ENCODE results near the gene CAMK1D.

The CAMK1D gene

GRCh38 chr10:12534824-12535223 is 185.5 kb downstream of the CAMK1D start:
- peaks cover 14% of the 10 kb centered on the region for H3K4me1 ChIP-seq (ENCODE audit: control insufficient read depth, insufficient read depth, low read length)
- H3K4me3 ChIP-seq (ENCODE audit: low read depth, low read length): no peak overlapping the region
- H3K36me3 ChIP-seq (ENCODE audit: control insufficient read depth in 2 of 2, insufficient read depth in 1 of 2, low read length in 2 of 2): no peaks in the 10 kb centered on the region
- peak overlapping the region; percentile 45; the same call in 1 of the 2 replicates for H3K27ac ChIP-seq (ENCODE audit: extremely low read depth, low read depth, low read length)
- ChIA-PET POLR2A (no interaction called here), CTCF (interaction anchor here (0.6 kb wide), 1 partner anchor 433 kb away, joined by 4 read pairs; no protein-coding TSS in a partner anchor)
- no peaks in the 10 kb centered on the region; the same call in 1 of the 2 replicates for H3K9me3 ChIP-seq (ENCODE audit: control insufficient read depth, insufficient read depth, low read depth, low read length)
- peak; percentile 69 for TF ChIP-seq FEZF1 (tag by site-specific recombination; IDR thresholded peaks at IDR 0.05)
- peak; percentile 58; the same call in 1 of the 2 replicates for TF ChIP-seq ATF2 (tag by site-specific recombination; IDR thresholded peaks at IDR 0.05; ENCODE audit: low read depth)
- 0 out of 2 replicates have a peak, but pooled peaks have one; percentile 20 for TF ChIP-seq TRIM28 (IDR thresholded peaks at IDR 0.05; ENCODE audit: borderline replicate concordance, low read length)
- TF ChIP-seq ZNF629 (tag by site-specific recombination; IDR thresholded peaks at IDR 0.05): peak; percentile 69
- TF ChIP-seq ZNF623 (tag by site-specific recombination; IDR thresholded peaks at IDR 0.05): no peak

- TF ChIP-seq GLIS1 (tag by site-specific recombination; IDR thresholded peaks at IDR 0.05) (peak; percentile 64), ZIC2 (tag by site-specific recombination; IDR thresholded peaks at IDR 0.05) (peak; percentile 92), ZNF157 (tag by site-specific recombination; IDR thresholded peaks at IDR 0.05) (no peak), GLI2 (tag by site-specific recombination; IDR thresholded peaks at IDR 0.05; ENCODE audit: borderline replicate concordance, low read depth) (no peak)
- CTCF ChIA-PET: interaction anchor here (0.6 kb wide), 2 partner anchors 22 to 570 kb away, joined by 3 read pairs; no protein-coding TSS in a partner anchor
- POLR2A ChIA-PET: no interaction called here
Observed at GRCh38 chr10:12535656-12536055, 186.3 kb downstream of the CAMK1D start.

GRCh38 chr10:12538491-12538995 is 189.2 kb downstream of the CAMK1D start:
- ChIA-PET CTCF (interaction anchor here (0.6 kb wide), 1 partner anchor 135 kb away, joined by 3 read pairs; no protein-coding TSS in a partner anchor), POLR2A (no interaction called here)
- TF ChIP-seq ZNF830 (tag by site-specific recombination; IDR thresholded peaks at IDR 0.05; ENCODE audit: low read depth) (no peak), ZNF112 (tag by site-specific recombination; IDR thresholded peaks at IDR 0.05) (no peak), ZNF76 (tag by site-specific recombination; IDR thresholded peaks at IDR 0.05; ENCODE audit: borderline replicate concordance, low read depth) (no peak), ZNF747 (tag by site-specific recombination; IDR thresholded peaks at IDR 0.05) (no peak), PBX3 (CRISPR knock-in tag; IDR thresholded peaks at IDR 0.05) (no peak), ZNF626 (tag by site-specific recombination; IDR thresholded peaks at IDR 0.05) (no peak), ZNF629 (tag by site-specific recombination; IDR thresholded peaks at IDR 0.05) (no peak), ZNF510 (tag by site-specific recombination; IDR thresholded peaks at IDR 0.05; ENCODE audit: insufficient replicate concordance) (no peak), ZNF423 (tag by site-specific recombination; IDR thresholded peaks at IDR 0.05) (no peak), BCL11A (tag by site-specific recombination; IDR thresholded peaks at IDR 0.05; ENCODE audit: low read depth) (no peak), KLF16 (tag by site-specific recombination; IDR thresholded peaks at IDR 0.05) (no peak), ZNF292 (tag by site-specific recombination; IDR thresholded peaks at IDR 0.05; ENCODE audit: borderline replicate concordance, low read depth) (no peak), ZNF654 (tag by site-specific recombination; IDR thresholded peaks at IDR 0.05; ENCODE audit: low read depth) (no peak), ZSCAN18 (tag by site-specific recombination; IDR thresholded peaks at IDR 0.05) (no peak), ZNF184 (tag by site-specific recombination; IDR thresholded peaks at IDR 0.05) (no peak), ZNF791 (tag by site-specific recombination; IDR thresholded peaks at IDR 0.05) (no peak), ZBTB8A (tag by site-specific recombination; IDR thresholded peaks at IDR 0.05) (no peak), ZNF10 (tag by site-specific recombination; IDR thresholded peaks at IDR 0.05) (no peak)

More at GRCh38 chr10:12535656-12536055, 186.3 kb downstream of the CAMK1D start:
- H3K9me3 ChIP-seq (ENCODE audit: control insufficient read depth, insufficient read depth, low read depth, low read length): no peaks in the 10 kb centered on the region; the same call in 1 of the 2 replicates
- peaks cover 22% of the 10 kb centered on the region for H3K4me1 ChIP-seq (ENCODE audit: control insufficient read depth, insufficient read depth, low read length)
- no peak overlapping the region for H3K4me3 ChIP-seq (ENCODE audit: low read depth, low read length)
- no peaks in the 10 kb centered on the region for H3K36me3 ChIP-seq (ENCODE audit: control insufficient read depth in 2 of 2, insufficient read depth in 1 of 2, low read length in 2 of 2)
- peak overlapping the region; percentile 45 for H3K27ac ChIP-seq (ENCODE audit: extremely low read depth, low read depth, low read length)

More at GRCh38 chr10:12538491-12538995, 189.2 kb downstream of the CAMK1D start:
- Histone ChIP-seq H3K4me1 (ENCODE audit: control insufficient read depth, insufficient read depth, low read length) (peaks cover 26% of the 10 kb centered on the region), H3K27ac (ENCODE audit: extremely low read depth, low read depth, low read length) (no peak overlapping the region), H3K9me3 (ENCODE audit: control insufficient read depth, insufficient read depth, low read depth, low read length) (no peaks in the 10 kb centered on the region; the same call in 1 of the 2 replicates), H3K4me3 (ENCODE audit: low read depth, low read length) (no peak overlapping the region), H3K36me3 (ENCODE audit: control insufficient read depth in 2 of 2, insufficient read depth in 1 of 2, low read length in 2 of 2) (no peaks in the 10 kb centered on the region)

Data from HEK293 (cell line).